Cardiac septum (tissue), 1 donor: Measurements from ENCODE around the gene NLRC3. TPM values are rescaled to one million over a fixed set of nuclear protein-coding genes. Genes with fewer than 3 reads are reported as not detected.

ENCODE experiments used
- DNase-seq: peaks from one replicate; pipeline ENCODE4 v3.0.0-alpha.2; 2020; ENCODE audit warnings: low spot score
- intact Hi-C: fragments of 100-400 bp; cut with DNase I; formaldehyde crosslinking; loops from one replicate; pipeline ENCODE4 v1.14.0; 2022
- total RNA-seq: library from RNA; stranded (reverse); fragmentation: NEBNext Ultra II Directional; extraction: Animal tissue kit (Norgen Biotek cat#: 25700); gene quantifications from one replicate; pipeline ENCODE4 v1.2.1, GENCODE V29; 2021
- donor health status: DM: no; HTN: no; CAD: no.

NLRC3 gene
- total RNA-seq, 1 donor from 2014 or later = 0.67 TPM

DNA sequence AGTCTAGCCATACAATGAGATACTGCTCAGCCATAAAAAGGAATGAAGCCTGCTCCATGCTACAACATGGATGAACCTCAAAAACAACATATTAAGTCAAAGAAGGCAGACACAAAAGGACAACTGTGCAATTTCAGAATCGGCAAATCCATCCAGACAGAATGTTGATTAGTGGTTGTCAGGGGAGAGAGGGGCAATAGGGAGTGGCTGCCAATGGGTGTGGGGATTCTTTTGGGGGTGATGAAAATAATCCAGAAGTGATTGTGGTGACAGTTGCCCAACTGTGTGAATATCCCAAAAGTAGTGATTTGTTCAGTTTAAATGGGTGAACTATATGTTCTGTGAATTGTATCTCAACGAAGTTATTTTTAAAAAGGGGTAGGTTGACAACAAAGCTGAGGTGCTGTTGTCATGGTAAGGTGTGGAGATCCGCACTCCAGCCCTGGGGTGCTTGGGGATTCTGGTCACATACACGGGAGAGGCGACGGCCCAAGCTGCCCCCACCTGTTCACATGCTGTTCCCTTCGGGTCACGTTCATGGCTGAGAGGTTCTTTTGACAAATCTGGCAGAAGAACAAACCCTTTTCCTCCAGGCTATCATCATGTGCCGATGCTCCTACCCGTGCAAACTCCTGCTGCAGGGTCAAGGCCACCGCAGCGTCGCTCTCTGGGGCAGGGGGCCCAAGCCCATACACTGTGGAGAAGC lies 24.6 kb upstream of the NLRC3 start:
- DNase-seq = no peak
- intact Hi-C loops = no loop called here

DNA sequence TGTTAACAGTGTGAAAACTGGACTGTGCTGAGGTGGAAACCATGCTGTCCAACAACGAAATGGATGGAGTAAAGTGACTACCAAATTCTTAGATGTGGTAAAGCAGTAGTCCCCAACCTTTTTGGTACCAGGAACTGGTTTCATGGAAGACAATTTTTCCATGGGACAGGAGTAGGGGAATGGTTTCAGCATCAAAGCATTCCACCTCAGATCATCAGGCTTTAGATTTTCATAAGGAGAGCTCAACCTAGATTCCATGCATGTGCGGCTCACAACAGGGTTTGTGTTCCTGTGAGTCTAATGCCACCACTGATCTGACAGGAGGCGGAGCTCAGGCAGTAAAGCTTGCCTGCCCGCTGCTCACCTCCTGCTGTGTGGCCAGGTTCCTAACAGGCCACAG lies 22.7 kb upstream of the NLRC3 start:
- intact Hi-C loops = no loop called here
- DNase-seq = no peak

DNA sequence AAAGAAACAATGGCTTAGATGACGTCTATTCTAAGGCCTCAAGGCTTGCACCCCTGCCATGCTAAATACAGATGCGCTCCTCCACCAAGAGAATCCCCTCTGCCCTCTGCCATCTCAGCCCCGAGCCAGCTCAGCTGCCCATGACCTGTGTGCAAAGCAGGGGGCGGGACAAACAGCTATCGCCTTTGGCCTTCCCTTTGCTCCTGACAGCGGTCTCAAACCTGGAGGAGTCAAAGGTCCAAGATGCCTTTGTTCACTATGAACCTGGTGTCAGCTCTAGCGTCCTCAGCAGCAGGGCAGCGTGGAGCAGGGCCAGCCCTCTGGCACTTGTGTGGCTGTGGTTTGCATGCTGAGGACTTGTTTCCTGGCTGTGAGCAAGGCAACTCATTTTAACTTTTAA lies 21.9 kb upstream of the NLRC3 start:
- intact Hi-C loops = no loop called here
- no peak for DNase-seq

DNA sequence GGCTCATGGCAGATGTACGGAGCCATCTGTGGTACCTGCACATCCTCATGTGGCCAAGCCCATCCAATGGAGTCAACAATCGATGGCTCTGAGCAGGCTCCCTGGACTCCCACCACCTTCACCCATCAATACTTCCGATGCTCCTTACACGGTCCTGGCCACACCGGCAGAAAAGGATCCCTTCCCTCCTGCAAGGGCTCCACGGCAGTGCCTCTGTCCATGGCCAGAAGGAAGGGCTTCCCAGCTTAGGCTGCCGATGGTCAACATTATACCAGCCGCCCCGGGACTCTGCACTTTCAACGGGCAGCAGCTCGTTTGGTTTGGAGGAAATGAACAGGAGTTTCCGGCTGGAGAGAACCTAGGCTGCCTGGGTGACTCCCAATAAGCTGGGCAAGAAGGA lies 21.0 kb upstream of the NLRC3 start:
- DNase-seq = no peak
- intact Hi-C loops = no loop called here

DNA sequence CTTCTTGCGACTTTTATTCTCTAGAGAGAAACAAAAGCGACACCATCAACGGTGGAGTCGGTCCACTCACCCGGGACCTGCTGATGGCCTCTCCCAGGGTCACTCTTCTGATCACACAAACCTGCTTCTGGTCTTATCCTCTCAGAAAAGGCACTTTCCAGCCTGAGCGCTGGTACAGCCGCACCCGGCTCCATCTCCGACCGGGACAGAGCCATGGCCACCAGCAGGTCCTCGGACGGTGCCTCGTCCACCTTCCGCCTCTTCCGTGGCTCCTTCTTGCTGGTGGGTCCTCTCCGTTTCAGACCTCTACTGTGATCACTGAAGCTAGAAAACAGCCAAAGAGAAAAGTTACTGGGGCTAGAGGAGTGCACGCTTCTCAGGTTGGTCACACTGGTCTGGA lies 20.5 kb upstream of the NLRC3 start:
- intact Hi-C loops = no loop called here
- no peak for DNase-seq

DNA sequence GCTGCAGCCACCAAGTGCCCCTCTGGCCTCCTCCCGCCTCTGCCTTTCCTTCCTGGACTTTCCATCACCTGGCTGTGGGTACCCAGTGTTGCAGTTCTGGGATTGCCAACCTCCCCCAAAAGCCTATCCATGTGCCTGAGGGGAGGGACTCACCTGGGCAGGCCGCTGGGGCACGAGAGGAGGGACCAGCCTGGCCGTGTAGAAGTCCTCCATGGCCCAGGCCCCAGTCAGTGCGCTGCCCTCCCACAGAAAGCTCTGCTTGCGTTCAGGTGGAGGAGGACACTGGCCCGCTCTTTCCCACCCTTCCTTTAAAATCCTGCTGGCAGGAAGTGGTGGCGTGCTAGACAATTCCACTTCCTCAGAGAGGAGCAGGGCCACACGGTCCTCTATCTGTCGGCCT lies 20.0 kb upstream of the NLRC3 start:
- intact Hi-C loops = no loop called here
- no peak for DNase-seq

DNA sequence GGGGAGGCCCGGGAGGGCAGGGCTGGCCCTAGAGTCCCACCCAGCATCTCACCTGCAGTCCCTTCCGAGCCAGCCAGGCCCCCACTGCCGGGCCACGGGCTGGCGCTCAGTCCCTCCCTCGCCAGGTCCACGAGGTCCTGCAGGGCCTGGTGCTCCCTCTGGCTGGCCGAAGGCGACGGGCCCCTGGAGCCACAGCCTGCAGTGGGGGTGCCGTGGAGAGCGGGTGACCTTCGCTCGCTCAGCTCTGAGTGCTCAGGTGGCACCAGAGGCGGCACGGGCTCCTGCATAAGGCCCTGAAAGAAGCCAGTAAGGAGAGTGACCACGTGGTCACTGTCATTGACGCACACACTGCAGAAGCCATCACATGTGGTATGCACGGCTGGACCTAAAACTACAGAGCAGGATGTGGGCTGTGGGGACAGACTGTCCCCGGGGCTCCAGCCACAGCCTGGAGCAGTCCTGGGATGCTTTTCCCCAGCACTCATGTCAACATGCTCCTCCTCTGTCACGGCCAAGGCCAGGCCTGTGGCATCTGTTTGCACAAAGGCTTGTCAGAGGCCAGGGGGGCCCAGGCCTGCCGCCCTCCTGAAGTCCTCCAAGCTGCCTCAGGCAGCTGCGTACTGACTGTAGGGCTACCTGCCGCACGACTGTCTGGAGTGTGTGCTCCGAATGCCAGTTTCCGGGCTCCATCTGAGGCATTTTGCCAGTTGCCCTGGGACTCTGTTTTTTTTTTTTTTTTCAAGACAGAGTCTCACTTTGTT lies 19.1 kb upstream of the NLRC3 start:
- no peak for DNase-seq
- intact Hi-C loops = no loop called here

DNA sequence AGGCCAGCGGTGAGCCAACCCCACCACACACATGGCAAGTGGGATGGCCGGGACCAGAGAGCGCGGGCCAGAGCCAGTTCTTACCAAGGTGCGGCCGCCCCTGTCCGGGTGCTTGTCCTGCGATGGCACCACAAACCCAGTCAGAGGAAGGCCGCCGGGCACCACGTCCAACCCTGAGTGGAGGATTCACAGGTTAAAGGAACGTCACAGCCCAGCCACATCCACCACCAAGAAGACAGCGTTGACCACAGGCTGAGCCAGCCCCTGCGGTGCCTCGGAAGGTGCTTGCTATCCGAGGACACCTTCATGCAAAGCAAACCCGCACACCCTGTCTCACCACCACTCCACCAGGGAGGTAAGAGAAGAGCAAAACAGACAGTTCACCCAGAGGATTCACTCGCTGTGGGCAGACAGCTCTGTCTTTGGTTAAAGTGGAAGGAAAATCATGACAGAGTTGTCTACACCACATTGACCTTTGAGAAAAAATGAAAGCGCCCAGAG lies 18.4 kb upstream of the NLRC3 start:
- no peak for DNase-seq
- intact Hi-C loops = no loop called here

DNA sequence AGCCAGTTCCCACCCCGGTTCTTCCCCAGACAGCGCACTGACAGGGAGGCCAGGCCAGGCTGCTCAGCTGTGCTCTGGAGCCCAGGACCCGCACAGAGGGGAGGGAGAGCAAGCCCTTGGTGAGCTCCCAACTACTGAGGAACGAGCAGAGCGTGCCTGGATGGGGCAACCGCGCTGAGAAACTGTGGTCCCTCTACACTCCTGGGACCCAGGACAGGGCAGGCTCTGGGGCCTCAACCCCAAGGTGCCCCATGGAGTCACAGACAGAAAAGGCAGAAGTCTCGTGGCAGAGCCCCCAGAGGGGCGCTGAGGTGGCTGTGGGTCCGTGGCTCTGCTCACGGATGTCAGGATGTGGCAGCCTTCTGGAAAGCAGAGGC lies 17.9 kb upstream of the NLRC3 start:
- no peak for DNase-seq
- intact Hi-C loops = no loop called here

DNA sequence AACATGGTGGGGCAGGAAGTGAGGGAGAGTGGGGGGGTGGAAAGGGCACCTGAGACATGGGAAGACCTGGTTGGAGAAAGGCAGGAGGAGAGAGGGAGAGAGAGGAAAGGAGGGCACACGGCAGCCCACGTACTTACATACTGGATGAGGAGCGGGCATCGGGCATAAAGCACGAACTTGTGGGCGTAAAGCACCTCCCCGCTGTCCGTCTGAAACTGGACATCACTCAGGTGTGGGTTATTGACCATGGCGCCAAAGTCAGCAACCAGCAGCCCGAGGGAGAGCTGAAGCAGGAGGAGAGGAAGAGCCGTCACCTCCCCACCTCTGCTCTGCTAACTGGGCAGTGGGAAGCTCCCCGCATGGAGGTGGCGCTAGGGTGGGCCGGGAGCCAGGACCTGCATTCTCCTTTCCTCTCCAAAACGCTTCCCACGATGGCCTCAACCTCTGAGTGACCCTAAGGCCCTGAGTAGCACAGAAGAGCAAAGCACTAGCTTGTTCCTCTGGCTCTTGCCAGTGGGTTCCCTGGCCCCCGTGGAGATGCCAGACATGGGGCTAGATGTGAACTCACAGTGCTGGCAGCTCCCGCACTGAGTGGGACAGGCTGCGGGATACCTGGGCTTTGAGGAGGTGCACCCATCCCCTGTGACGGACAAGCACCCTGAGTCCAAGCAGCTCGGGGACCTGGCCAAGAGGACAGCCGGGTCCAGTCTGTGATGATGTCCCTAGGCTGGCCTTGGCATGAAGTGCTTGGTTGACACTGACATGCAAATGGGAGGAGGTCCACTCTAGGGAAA lies 17.3 kb upstream of the NLRC3 start:
- no peak for DNase-seq
- intact Hi-C loops = no loop called here

DNA sequence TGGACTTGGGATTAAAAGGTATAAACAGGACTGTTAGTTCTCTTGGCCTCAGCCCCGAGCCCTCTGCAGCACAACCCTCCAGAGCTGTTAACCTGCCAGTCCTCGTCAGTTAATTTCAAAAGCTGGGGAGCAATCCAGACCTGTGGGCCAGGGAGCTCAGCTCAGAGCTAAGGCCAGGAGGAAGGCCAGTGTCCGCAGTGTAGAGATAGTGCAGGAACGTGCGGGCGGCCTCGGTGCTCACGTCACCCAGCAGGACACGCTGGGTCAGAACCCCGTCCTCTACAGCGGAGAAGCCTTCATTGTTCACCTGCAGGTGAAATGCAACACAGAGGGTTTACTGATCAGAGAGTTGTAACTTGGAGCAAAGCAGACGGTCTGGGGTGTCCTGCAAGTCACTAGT lies 15.4 kb upstream of the NLRC3 start:
- no peak for DNase-seq
- intact Hi-C loops = no loop called here

DNA sequence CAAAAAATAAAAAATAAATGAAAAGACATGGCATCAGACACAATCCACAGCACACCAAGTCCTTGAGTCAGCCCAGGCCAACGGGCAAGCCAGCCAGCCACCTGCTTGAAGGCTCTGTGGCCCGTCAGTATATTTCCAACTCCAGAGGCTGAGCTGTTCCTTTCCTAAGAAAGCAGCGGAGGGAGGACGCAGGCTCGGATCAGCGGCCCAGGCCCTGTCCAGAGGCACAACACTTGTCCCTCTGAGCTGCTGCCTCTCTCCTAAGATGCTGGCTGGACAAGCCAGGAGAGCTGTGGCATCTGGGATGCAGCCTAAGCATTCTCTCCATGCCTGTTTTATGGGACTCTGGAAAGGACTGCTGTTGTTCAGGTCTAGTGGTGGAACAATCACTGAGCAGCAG lies 14.8 kb upstream of the NLRC3 start:
- intact Hi-C loops = no loop called here

DNA sequence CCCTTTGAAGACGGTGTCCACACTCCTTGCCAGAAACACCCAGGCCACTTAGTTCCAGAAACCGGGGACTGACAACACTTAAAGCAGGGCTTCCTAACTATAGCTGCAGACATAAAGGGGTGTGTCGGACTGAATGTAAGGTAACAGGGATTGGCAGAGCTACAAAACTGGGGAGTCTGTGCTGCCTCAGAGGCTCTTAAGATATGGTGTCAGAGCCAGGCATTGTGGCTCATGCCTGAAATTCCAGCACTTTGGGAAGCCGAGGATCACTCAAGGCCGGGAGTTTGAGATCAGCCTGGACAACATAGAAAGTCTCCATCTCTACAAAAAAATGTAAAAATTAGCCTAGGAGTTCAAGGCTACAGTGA lies 14.2 kb upstream of the NLRC3 start:
- DNase-seq = no peak
- intact Hi-C loops = no loop called here

More for the DNA sequence above, 14.8 kb upstream of the NLRC3 start:
- no peak for DNase-seq

DNA sequence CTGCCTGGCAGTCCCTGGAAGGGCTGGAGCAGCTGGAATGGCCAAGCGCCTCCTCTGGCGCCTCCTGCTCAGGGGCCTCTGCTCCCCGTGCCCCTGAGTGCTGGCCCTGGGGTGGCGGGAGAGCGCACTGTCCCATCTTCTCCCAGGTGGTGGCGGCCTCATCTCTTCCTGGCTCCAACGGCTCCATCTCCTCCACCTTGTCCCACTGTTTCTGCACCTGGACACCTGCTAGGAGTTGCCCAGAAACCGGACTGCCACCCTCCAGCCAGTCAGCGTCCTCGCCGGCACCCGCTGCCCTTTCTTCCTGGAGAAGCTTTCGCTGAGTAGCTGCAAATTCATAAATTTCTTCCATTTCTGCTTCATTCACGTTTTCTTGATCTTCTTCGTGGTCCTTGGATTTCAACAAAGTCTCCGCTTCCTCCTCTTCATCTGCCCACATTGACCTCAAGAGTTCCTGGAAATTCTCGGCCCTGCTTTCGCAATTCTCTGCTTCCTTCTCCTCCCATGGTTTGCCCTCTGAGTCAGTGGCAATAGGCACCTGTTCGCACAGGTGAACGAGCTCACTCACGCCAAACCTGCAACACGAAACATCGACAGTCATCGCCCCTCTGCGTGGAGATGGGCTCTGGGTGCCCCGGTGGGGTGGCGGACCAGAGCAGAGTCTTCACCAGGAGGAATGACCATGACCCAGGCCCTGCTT lies 13.7 kb upstream of the NLRC3 start:
- intact Hi-C loops = no loop called here
- no peak for DNase-seq

DNA sequence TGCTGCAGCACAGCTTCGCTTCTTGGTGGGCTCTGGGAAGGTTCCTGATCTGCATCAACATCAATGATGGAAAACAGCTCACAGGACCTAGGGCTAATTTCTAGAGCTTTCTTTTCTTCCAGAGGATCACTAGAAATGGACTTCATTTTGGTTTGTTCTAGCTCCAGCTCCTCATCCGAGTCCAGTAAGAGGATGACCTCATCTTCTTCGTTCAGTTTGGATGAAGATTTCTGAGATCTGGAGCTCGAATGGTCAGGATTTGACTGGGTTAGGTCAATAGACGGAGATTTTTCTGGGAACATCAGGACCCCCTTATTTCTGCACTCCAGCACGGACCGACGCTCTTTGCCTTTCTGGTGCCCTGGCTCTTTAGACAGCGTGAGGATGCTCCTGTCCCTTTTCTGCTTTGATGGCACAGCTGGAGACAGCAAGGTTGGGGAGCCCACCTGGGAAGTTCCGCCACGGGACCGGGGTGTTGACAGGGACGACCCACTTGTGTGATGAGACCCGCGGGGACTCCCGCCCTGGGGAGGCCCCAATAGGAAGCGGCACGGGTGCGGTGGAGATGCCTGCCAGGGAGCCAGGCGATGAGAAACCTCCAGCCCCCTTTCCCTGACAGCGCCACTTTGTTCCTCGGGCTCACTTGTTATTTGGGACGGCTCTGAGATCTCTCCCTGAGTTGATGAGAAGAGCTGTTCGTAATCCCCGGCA lies 12.9 kb upstream of the NLRC3 start:
- intact Hi-C loops = no loop called here

DNA sequence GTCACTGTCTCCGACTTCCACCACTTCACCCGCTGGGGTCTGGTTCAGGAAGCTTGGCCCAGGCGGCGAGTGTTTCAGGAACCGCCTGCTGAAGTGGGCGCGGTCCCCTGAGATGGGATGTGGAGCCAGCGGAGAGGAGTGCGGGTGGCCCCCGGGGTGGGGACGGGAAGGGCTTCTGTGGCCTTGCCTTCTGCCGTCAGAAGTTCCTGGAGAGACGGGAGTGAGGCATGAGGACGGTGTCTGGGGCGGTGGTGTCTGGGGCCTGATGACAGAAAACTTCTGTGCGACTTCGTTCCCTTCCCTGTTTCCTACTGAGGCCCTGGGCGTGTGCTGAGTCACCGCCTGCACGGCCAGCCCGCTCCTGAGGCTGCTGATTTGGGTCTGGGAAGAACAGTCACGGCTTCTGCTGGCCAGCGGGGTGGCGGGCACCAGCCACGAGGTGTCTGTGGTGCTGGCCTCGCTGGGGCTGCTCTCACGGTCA lies 12.3 kb upstream of the NLRC3 start:
- no peak for DNase-seq
- intact Hi-C loops = no loop called here

More for the DNA sequence above, 12.9 kb upstream of the NLRC3 start:
- DNase-seq = no peak

DNA sequence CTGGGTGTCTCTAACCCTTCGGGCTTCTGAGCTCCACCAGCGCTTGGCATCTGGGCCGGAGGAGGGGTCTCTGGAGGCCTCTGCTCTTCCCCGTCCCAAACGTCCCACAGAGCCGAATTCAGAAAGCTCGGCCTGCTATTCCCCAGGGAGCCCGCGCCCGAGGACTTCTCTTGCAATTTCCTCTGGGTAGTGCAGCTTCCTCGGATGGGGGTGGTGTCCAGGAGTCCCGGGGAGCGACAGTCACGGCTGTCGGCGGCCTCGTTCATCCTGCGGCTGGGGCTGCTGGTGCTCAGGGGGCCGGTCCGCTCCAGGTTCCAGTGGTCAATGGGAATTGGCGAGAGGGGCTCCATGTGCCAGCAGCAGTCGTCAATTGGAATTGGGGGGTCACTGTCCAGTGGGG lies 11.8 kb upstream of the NLRC3 start:
- intact Hi-C loops = no loop called here
- DNase-seq = no peak

DNA sequence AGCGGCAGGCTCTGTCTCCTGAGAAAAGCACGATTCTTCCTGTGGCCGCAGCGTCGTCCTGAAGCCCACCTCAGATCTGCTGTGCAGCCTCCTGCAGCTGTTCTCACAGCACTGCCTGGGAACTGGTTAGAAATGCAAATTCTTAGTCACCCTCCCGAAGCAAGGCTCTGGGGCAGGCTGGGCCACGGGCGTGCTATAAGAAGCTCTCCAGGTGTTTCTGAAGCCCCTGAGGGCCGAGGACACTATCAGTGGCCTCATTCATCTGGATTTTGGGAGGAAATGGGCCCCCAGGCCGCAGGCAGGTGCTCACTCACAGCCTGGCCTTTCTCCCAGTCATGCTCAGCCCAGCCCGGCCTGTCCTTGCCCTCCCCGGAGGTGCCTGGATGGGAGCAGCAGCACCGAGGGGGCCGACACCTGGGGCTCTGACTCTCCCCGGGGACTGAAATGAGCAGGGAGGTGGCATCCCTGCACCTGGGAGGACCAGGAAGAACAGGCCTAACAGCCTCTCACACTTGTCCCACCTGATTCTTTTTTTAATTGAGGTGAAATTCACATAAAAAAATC lies 10.4 kb upstream of the NLRC3 start:
- no peak for DNase-seq
- intact Hi-C loops = no loop called here

DNA sequence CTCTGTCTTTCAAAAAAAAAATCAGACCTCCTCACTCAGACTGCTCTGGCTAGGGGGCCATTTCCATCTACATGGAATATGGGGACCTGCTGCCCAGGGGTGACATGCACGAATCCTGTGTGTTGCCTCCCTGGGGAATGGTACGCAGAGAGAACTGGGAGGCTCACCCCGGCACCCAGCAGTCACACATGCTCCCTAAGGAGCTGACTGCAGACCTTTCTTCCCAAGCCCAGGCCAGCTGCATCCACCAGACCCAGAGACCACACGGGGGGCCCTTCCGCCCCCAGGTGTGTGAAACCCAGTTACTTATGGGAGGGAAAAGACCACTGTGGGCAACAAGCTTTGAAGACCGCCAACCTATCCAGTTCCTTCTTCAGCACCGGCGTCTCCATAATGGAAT lies 7.2 kb upstream of the NLRC3 start:
- intact Hi-C loops = no loop called here
- DNase-seq = no peak
